ENCODE results near the gene WDR7.

The WDR7 gene

DNA sequence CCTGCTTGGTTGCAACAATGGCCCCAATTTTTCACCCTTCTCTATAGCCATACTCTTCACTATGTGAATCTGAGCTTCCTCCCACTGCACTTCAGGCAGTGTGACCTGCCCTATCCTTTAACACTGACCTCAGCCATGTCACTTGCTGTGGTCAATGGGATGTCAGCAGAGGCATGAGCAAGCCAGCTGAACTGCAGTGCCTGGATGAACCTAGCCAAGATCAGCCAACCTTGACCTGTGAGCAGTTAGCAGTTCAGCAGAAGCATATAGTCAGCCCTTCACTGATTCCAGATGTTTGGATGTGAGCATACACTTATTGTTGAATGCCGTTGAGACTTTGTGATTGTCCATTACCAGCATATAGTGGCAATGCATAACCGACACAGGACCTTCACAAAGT is 432.3 kb downstream of the WDR7 start:
- no peak for DNase-seq (ENCODE audit: low read depth)
- TF ChIP-seq, protein P1, sequence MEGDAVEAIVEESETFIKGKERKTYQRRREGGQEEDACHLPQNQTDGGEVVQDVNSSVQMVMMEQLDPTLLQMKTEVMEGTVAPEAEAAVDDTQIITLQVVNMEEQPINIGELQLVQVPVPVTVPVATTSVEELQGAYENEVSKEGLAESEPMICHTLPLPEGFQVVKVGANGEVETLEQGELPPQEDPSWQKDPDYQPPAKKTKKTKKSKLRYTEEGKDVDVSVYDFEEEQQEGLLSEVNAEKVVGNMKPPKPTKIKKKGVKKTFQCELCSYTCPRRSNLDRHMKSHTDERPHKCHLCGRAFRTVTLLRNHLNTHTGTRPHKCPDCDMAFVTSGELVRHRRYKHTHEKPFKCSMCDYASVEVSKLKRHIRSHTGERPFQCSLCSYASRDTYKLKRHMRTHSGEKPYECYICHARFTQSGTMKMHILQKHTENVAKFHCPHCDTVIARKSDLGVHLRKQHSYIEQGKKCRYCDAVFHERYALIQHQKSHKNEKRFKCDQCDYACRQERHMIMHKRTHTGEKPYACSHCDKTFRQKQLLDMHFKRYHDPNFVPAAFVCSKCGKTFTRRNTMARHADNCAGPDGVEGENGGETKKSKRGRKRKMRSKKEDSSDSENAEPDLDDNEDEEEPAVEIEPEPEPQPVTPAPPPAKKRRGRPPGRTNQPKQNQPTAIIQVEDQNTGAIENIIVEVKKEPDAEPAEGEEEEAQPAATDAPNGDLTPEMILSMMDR (conservative IDR thresholded peaks at IDR 0.05; ENCODE audit: low read depth, low read length): no peak
- H3K4me3 ChIP-seq (ENCODE audit: low read depth, low read length): no peak overlapping the region

DNA sequence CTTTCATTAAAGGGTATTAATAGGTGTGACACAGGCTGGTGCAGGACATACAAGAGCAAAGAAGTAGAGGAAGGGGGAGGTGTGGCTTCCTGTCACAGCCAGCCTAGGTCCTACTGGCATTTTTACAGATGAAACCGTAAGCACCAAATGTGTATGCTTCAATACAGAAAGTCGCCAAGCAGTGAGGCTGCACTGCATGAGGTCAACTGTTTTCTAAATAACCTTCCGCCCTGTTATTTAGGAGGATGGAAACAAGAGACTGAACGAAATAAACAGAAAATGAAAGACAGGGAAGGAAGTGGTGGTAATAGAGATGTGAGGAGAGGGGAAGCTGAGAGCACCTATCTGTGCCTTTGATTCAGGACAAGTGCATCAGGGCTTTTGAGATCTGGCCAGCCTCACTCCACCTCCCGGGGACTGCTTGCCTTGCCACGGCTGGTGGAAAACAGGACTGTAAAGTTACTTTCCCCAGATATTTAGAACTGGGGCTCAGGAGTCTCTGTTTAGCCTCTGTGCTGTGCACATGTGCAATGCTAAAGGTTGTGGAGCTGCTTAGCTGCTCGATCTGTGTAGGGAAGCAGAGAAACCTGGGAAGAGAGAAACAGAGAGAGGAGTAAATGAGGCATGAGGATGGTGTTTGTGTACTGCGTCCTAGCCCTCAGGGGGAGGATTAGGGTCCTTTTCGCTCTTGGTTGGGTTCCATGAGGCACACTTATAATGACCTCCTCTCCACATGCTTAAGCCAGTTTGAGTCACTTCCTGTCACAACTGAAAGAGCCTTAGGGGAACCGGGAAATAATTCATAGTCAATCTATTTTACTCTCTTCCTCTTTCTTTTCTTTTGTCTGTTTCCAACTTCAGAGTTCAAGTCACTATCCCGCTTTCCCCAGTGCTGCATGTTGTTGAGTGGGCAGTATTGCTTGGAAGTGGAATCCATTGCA is 433.4 kb downstream of the WDR7 start:
- TF ChIP-seq, protein P1 (conservative IDR thresholded peaks at IDR 0.05; ENCODE audit: low read depth, low read length): no peak
- no peak for DNase-seq (ENCODE audit: low read depth)
- no peak overlapping the region for H3K4me3 ChIP-seq (ENCODE audit: low read depth, low read length)

DNA sequence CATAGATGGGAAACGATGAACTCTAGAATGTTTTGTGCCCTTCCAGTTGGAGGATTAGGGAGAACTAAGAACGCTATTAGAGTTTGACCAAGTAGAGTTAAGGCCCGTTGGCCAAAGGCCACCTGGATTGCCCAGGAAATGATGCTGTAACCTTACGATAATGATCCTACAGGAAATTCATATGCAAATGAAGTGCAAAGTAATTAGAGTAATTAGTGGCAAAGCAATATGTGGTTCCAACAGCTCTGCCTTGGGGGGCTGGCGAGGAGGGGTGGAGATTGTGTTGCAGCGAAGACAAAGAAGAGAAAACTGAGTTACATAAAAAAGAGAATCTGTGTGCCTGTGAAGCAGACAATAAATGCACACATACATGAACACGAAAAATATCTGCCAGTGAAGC is 434.2 kb downstream of the WDR7 start:
- DNase-seq (ENCODE audit: low read depth): no peak
- H3K4me3 ChIP-seq (ENCODE audit: low read depth, low read length): no peak overlapping the region
- TF ChIP-seq, protein P1 (conservative IDR thresholded peaks at IDR 0.05; ENCODE audit: low read depth, low read length): no peak

DNA sequence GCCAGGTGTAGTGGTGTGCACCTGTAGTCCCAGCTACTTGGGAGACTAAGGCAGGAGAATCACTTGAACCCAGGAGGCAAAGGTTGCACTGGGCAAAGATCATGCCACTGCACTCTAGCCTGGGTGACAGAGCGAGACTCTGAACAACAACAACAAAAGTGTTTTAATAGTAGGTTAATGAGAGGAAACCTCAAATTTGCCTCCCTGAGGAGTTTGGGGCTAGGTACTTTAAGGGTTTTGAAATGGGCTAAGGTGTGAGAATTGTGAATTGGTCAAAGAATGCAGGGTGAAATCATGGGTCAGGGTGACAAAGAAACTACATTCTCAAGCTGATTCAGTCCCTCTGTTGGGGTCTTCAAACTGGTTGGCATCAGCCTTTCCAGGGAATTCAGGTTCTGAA is 435.0 kb downstream of the WDR7 start:
- no peak overlapping the region for H3K4me3 ChIP-seq (ENCODE audit: low read depth, low read length)
- TF ChIP-seq, protein P1 (conservative IDR thresholded peaks at IDR 0.05; ENCODE audit: low read depth, low read length): no peak
- no peak for DNase-seq (ENCODE audit: low read depth)

All from choroid plexus epithelial cell (primary cell).